Hippocampal formation (tissue), 2 donors: ENCODE data around the gene SOX8.

Source experiments
- DNase-seq, 2 donors: peaks; one replicate each; lab custom pipeline; 2025; lab: John Stamatoyannopoulos, UW

SOX8 gene

DNA sequence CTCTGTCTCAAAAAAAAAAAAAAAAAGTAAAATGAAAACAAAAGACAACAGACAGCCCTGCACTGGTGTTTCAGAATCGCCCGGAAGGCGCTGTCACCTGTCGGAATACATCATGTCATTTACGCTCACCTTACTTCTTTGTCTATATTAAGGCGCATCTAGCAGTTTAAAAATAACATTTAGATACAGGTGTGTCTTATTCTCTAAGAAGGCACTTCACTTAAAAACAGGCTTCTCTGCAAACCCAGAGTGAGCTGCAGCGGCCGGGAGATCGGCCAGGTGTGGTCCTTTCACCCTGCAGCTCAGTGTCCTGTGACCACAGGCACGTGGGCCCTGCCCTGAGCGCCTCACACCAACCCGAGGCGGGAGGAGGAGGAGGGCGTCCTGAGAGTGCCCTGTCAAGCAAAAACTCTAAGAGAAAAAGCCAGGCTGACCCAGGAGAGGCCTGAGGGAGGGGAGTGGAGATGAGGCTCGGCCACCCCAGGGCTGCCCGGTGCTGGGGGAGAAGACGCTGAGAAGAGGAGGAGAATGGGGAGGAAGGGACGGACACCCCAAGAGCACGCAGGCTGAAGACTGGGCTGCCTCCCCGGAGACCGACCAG lies 7.5 kb upstream of the SOX8 start:
- no peak for DNase-seq

DNA sequence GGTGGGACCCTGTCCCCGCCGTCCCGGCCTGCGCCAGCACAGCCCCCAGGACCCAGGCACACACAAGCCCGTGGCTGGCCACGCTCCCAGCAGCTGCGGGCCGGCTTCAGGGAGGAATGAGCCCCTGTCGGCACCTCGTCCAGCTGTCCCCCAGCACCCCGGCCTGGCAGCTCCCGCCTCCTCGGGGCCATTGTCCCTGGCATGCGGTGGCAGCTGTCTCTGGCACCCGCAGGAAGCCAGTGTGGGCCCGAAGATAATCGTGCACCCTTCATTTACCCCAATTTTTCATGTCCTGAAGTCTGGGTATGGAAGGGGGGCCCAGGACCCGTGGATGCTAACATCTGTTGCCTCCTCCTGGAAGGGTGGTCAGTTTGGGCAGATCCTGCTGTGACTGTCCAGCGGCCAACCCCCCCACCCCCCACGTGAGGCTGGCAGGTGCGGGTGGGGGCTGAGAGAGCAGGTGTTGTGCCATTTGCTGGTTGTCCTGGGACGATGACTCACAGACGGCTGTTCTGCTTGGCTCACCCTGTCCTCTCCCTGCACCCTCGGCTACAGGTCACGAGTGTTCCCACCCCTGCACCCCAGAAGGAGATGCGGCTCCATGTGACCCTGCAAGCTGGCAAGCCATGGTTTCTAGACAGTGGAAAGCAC lies 6.8 kb upstream of the SOX8 start:
- DNase-seq = peak in 1 of 2 donors; percentile 61

DNA sequence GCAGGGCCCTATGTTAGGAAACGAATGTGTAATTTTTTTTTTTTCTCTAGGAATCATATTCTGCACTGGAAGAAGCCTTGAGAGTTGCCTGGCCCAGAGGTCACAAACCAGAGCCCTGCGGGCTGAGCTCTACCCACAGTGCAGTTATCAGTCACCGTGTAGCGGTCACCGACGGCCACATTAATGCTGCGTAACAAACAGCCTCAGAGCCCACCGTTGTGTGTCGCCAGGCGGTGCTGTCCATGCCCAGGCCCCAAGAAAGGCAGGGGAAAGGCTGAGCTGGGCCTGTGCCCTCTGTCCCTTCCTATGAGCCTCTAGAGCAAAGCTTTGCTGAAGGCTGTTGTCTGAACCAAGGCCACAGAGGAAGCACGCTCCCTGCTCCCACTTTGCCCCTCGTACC lies 6.3 kb upstream of the SOX8 start:
- no peak for DNase-seq

DNA sequence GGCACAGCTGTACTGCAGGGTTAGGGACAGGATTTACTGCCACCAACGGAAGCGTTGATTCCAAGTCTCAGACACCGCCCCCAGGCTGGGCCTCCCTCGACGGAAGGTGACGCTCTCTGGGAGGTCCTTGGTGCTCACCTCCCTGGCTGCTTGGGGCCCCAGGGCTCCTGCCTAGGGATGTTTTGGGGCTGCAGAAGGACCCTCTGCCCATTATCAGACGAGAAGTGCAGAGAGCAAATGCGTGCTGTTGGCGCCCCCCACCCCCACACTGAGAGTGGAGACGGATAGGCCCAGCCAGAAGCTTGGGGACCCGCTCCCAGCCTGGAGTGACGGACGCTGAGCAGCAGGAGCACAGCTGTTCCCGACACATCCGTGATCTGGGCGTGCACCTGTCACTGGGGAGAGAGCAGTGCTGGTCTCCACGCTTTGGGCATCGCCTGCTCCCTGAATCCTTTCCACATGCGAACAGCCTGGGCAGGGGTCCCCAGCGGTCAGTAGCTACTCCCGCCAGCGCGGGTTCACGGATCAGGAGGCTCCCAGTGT lies 5.1 kb upstream of the SOX8 start:
- no peak for DNase-seq

DNA sequence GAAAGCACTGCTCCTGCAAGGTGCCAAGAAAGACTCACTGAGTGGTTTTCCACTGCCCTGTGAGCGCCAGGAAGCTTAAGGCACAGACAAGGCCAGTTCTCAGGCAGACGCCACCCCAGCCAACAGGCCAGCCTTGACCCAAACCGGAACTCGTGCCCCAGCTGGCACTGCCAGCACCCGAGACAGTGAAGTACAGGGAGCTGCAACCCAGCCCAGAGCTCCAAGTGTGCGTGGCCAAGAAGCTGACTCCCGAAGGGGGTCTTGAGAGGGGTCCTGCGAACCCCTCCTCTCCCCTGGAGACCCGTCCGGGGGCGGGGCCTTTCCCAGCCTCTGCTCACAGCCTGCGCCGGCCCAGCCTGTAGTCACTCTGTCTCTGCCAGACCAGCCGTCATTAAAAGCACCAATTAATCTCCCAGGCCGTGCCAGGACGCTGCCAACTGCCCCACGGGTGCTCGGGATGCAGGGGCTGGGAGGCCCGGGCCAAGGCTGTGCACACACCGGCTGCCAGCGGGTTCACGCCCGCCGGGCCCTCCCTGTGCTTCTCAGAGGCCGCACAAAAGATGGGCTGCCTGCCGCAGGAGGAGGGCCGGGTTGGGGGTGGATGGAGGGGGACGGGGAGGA lies 4.4 kb upstream of the SOX8 start:
- peak; percentile 65 to 86 for DNase-seq

DNA sequence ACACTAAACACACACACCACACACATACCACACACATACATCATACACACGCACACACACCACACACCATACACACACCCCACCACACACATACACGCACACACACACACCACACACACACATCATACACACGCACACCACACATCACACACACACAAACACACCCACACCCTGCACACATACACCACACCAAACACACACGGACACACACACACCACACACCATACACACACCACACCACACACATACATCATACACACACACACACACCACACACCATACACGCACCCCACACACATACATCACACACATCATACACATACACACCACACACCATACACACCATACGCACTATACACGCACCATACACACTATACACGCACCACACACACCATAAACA lies 3.7 kb upstream of the SOX8 start:
- DNase-seq = no peak

DNA sequence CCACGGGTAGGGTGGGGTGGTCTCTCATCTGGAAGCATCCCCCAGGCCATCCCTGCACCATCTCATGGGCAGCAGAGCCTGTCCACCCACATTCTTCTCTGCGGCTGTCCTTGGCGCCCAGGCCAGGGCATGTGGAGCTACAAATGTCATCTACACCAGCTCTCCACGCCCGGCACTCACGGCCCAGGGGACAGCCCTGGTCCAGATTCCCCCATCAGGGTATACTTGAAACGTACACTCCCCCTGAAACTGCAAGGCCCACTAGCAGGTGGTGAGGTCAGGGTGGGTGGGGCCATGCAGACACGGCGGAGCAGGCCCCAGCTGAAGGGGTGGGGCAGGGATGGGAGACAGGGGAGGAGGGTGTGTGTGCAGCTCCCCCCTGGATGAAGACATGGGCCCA lies 3.2 kb upstream of the SOX8 start:
- no peak for DNase-seq

DNA sequence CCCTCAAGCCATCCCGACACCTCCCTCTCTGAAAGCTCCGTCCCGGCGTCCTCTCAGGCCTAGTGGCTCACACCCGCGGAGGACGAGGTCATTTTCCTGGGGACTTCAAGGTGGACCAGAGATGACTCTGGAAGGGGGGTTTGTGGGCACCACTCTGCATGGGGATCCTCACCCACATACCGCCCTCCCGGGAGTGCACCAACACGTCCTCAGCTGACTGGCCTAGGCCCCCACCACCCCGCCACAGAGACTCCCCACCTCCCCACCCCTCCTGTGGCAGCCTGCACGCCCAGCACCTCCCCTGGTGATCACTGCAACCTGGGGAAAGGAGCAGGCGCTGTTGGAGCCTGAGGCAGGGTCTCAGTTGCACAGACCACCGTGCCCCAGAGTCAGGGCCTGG lies 2.4 kb upstream of the SOX8 start:
- no peak for DNase-seq

DNA sequence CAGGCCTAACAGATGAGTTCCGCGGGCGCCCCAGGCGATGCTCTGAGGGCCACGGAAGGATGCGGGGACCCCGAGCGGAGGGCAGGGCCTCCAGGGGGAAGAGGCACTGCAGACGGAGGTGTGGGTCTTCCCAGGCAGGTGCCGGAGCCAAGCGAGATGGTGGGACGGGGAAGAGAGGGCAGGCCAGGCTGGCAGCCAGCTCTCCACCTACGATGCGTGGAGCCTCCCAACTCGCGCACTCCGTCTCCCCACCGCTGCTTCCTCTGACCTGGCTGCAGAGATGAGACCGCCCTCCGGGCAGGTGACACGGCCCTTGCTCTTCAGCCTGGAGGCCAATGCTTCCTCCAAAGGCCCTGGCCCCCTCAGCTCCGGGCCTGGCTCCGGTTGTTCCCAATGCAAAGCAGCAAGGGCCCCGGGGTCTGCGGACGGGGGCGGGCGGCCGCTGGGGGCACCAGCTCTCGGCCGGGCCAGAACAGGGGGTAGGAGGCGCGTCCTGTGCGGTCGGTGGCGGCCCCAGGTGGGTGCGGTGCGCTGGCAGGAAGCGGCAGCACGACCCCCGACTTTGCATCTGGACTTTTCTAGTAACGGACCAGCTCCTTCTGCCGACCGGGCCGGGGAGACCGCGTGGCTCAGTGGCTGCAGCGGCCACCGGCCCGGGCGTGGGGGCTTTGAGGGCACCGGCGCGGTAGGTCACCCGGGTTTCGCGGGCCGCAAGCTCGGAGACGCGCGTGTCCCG lies 1.5 kb upstream of the SOX8 start:
- DNase-seq = no peak

DNA sequence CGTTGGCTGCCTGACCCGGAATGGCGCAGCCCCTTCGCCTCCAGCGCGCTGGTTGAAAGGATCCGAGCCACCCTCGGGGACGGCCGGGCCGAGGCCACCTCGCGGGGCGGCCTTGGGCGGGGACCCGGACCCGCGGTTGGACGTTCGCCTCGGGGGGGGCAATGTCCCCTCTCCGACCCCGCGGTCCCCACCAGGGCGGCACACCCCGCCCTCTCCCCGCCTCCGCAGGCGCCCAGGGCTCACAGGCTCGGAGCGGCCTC lies 1.0 kb upstream of the SOX8 start:
- no peak for DNase-seq

DNA sequence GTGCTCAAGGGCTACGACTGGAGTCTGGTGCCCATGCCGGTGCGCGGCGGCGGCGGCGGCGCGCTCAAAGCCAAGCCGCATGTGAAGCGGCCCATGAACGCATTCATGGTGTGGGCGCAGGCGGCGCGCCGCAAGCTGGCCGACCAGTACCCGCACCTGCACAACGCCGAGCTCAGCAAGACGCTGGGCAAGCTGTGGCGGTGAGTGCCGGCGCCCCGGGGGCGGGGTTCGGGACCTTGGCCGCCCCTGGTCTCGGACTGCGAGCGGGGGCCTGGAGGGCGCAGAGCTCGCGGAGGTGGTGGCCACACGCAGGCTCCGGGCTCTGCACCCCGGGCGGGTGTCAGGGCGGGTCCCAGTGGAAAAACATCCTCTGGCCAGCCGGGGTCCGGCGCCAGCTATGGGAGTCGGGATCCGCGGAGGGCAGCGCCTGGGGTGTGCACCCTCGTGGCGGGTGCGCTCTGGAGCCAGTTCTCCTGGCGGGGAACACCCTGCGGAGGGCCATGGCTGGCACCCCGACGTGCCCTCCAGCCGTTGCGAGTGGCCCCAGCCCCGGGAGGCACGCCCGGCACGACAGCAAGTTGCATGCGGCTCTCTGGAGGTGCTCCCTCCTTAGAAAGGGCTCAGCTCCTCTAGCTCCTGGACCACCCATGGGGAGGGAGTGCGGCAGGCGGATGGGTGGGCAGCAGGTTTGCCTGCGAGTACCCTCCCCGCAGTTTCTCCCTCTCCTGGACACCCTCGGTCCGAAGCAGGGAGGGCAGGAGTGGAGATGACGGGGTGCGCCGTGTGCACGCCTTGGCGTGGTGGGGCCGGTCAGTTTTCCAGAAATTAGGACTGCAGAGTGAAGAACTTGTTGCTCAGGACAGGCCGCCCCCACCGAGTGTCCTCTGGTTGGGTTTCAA lies 824 bp downstream of the SOX8 start:
- DNase-seq = no peak

DNA sequence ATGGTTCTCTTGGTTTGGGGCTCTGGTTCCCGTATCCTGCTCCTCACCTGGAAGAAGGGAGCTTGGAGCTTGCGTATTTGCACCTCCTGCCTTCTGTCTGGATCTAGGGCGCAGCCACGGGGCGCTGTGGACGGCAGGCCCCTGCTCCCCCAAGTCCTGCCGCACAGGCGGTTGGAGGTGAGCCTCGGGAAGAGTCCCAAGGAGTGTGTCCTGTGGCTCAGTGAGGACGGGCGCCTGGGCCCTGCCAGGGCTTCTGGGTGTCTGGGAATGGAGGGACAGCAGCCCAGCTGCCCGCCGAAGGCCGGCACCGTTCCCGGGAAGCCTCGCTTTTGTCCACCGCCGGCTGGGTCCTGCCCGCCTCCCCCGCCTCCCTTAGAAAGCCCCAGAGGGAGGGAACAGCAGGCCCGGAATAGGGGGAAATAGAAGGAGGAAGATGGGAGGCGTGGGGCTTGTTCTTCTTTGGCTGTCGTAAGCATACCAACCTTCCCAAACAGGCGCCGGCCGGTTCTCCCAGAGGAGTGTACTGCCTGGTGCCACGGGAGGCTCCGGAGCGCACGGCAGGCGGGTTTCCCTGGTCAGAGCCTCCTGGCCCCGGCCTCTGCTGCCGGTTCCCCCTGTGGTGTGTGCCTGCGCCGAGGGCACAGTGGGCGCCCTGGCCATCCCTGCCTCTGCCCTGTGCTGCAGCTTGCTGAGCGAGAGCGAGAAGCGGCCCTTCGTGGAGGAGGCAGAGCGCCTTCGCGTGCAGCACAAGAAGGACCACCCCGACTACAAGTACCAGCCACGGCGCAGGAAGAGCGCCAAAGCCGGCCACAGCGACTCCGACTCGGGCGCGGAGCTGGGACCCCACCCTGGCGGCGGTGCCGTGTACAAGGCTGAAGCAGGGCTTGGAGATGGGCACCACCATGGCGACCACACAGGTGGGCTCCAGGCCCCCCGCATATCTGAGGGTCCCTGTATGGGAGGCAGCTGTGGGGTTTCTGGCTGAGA lies 1.8 kb downstream of the SOX8 start:
- DNase-seq = peak; percentile 42 to 62

DNA sequence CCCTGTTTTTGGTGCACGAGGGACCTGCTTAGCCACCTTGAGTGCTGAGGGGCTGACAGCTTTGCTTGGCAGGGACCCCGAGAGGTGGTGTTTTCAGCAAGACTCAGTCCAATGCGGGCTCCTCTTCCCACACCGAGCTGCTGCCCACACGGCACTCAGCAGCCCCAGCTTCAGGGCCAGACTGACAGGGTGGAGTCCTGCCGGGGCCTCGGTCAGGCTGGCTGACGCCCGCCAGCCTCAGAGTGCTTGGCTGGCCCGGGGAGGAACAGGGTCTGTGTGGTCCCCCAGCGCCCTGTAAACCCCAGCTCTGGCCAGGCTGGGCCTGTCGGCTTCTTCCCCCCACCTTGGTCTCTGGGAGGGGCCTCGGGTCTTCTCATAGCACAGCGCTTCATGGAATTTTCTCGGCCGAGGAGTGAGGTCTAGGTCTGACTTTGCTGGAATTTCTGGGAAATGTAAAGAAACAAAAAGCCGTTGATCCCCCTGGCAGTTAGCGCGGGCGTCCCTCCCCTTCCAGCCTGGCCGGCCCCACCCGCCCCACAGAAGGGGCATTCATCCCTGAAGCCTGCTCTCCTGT lies 2.6 kb downstream of the SOX8 start:
- DNase-seq = no peak

DNA sequence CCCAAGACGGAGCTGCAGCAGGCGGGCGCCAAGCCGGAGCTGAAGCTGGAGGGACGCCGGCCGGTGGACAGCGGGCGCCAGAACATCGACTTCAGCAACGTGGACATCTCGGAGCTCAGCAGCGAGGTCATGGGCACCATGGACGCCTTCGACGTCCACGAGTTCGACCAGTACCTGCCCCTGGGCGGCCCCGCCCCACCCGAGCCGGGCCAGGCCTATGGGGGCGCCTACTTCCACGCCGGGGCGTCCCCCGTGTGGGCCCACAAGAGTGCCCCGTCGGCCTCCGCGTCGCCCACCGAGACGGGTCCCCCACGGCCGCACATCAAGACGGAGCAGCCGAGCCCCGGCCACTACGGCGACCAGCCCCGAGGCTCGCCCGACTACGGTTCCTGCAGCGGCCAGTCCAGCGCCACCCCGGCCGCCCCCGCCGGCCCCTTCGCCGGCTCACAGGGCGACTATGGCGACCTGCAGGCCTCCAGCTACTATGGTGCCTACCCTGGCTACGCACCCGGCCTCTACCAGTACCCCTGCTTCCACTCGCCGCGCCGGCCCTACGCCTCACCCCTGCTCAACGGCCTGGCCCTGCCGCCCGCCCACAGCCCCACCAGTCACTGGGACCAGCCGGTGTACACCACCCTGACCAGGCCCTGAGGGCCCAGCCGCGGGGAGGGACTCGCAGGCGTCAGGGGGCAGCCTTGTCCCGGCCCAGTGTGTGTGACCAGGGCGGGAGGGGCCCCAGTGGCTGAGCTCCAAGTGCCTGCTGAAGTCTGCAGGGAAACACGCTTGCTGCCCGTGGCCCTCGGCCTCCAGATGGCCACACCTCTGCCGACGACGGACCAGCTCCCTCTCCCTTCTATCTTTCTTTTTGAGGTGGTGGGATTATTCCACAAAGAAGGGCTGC lies 3.4 kb downstream of the SOX8 start:
- peak; percentile 56 to 60 for DNase-seq

DNA sequence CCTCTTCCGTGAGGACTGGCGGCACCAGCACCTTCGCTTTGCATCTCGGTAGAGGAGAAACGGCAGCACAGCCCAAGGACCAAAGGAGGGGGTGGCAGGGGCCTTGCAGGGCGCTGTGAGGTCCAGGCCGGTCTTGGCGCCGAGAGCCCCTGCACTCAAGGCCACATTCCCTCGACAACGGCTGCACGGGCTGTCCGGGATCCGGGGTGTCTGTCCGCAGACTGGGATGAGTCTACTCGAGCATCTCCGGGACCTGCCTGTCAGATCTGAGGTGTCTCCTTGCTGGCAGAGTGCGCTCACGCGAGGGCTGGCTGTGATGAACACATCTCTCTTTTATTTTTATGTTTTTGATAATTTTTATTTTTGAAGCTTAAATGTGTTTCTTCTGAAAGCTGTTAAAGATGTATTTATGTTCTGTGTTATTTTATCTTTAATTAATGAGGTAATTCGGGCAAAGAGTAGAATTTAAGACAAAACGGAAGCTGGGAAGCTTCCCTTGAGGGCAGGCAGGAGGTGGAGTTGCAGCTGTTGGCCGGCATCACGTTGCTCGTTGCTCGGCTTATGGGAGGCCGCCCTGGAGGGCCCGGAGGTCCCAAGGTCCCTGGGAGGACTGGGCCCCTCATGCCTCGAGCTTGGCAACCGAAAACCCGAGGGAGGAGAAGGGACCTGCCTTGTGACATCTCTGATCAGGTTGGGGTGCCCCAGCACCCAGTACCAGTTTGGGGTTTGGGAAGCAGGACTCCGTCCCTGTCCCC lies 4.3 kb downstream of the SOX8 start:
- no peak for DNase-seq

DNA sequence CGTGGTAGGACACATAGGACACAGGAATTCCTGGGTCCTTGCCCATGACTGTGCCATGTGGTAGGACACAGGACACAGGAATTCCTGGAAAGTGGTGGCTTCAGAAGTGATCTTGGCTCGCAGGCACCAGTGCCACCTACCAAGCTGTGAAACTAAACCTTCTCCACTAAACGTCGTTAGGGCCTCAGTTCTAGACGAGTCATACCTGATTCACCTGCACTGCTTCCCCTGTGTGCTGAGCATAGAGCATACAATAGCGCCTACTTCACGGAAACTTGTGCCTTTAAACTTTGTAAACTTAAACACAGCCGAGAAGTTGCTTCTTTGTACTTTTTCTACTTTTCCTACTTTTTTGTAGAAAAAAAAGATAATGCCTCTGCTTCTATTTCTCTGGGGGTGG lies 4.8 kb downstream of the SOX8 start:
- DNase-seq = no peak

DNA sequence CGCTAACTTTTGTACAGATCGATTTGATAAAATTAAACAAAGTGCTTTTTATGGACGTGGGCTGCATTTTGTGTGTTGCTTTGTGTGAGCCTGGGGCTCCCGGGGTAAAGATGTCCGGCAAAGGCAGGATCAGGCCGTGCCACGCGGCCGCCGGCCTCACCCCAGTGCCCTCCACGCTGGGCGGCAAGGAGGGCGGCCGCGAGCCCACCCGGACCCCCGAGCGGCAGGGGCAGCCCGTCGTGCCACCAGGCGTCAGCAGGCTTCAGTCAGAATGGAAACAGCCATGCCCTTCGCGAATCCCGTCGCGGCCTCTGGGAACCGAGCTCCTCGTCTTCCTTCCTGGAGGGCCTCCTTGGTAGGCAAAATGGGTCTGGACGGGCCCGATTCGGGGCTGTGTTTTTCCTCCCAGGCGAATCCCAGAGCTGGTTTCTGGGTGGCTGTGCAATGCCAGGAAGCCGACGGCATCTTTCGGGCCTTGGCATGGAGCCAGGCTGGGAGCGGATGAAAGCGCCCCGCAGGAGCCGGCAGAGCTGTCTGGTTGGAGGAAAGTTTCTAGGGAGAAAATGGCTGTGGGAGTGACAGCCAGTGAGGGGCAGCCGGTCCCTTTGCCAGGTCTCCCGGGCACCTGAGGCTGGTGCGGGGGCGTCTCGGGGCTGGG lies 5.5 kb downstream of the SOX8 start:
- DNase-seq = peak in 1 of 2 donors; percentile 58

DNA sequence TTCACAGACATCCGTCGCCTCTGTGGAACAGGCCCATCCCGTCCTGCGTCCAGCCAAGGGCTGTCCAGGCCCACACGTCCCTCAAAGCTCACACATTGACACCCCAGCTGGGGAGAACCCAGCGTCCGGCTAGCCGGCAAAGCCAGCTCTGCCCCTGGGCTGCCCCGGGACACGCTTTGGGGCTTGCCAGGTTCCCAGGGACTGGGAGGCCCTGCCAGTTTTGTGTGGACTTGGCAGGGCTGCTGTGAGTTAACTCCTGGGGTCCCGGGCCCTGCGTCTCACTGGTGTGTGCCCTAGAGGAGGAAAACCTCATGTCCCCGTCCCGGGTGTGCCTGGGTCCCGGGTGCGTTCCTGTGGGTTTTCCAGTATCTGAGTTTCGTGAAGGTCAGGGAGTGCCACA lies 6.3 kb downstream of the SOX8 start:
- peak in 1 of 2 donors; percentile 53 for DNase-seq
